Measurements from ENCODE around the gene ADGRA1.
"Not testable (repeated sequence)": the region's sequence is repeated elsewhere in the genome, so short reads cannot be mapped to it uniquely, and the experiment has no call there.

Gene ADGRA1

GRCh38 chr10:133166828-133167692 is 79.3 kb downstream of the ADGRA1 start:
- TF ChIP-seq POLR2A (IDR thresholded peaks at IDR 0.05; ENCODE audit: low read length) (no peak), GATA1 (IDR thresholded peaks at IDR 0.05; ENCODE audit: low read depth, low read length) (no peak)
- no peak for DNase-seq

GRCh38 chr10:133167693-133168616 is 80.2 kb downstream of the ADGRA1 start:
- DNase-seq: no peak

GRCh38 chr10:133168617-133169031 is 80.9 kb downstream of the ADGRA1 start:
- no peak for TF ChIP-seq GATA1 (IDR thresholded peaks at IDR 0.05; ENCODE audit: low read depth, low read length)
- DNase-seq: no peak

More at GRCh38 chr10:133167693-133168616, 80.2 kb downstream of the ADGRA1 start:
- TF ChIP-seq POLR2A (IDR thresholded peaks at IDR 0.05; ENCODE audit: low read length) (no peak), GATA1 (IDR thresholded peaks at IDR 0.05; ENCODE audit: low read depth, low read length) (no peak)

- TF ChIP-seq GATA1 (IDR thresholded peaks at IDR 0.05; ENCODE audit: low read depth, low read length) (no peak), POLR2A (IDR thresholded peaks at IDR 0.05; ENCODE audit: low read length) (no peak)
- no peak for DNase-seq
Measured at GRCh38 chr10:133169173-133169947, 81.6 kb downstream of the ADGRA1 start.

GRCh38 chr10:133170092-133170491 is 82.4 kb downstream of the ADGRA1 start:
- DNase-seq: no peak

GRCh38 chr10:133173860-133174640 is 86.3 kb downstream of the ADGRA1 start:
- DNase-seq: no peak
- TF ChIP-seq POLR2A (IDR thresholded peaks at IDR 0.05; ENCODE audit: low read length): no peak
- no peak for TF ChIP-seq GATA1 (IDR thresholded peaks at IDR 0.05; ENCODE audit: low read depth, low read length)

More at GRCh38 chr10:133170092-133170491, 82.4 kb downstream of the ADGRA1 start:
- TF ChIP-seq POLR2A (IDR thresholded peaks at IDR 0.05; ENCODE audit: low read length): no peak
- TF ChIP-seq GATA1 (IDR thresholded peaks at IDR 0.05; ENCODE audit: low read depth, low read length): no peak

GRCh38 chr10:133174689-133175263 is 87.1 kb downstream of the ADGRA1 start:
- no peak for TF ChIP-seq POLR2A (IDR thresholded peaks at IDR 0.05; ENCODE audit: low read length)
- TF ChIP-seq GATA1 (IDR thresholded peaks at IDR 0.05; ENCODE audit: low read depth, low read length): no peak
- DNase-seq: no peak

GRCh38 chr10:133175624-133176023 is 87.9 kb downstream of the ADGRA1 start:
- not testable (repeated sequence) for DNase-seq

GRCh38 chr10:133176546-133176945 is 88.8 kb downstream of the ADGRA1 start:
- DNase-seq: no peak
- TF ChIP-seq GATA1 (IDR thresholded peaks at IDR 0.05; ENCODE audit: low read depth, low read length): no peak
- TF ChIP-seq POLR2A (IDR thresholded peaks at IDR 0.05; ENCODE audit: low read length): no peak

GRCh38 chr10:133177380-133178157 is 89.8 kb downstream of the ADGRA1 start:
- DNase-seq: no peak
- no peak for TF ChIP-seq GATA1 (IDR thresholded peaks at IDR 0.05; ENCODE audit: low read depth, low read length)
- no peak for TF ChIP-seq POLR2A (IDR thresholded peaks at IDR 0.05; ENCODE audit: low read length)

- DNase-seq: no peak
- TF ChIP-seq POLR2A (IDR thresholded peaks at IDR 0.05; ENCODE audit: low read length) (no peak), GATA1 (IDR thresholded peaks at IDR 0.05; ENCODE audit: low read depth, low read length) (no peak)
Measured at GRCh38 chr10:133178357-133179127, 90.8 kb downstream of the ADGRA1 start.
